Activated CD4-positive, CD25-positive, alpha-beta regulatory T cell treated with anti-CD3 and anti-CD28 coated beads, Interleukin-2, amount 50 U/mL, for 72 hours (primary cell): ENCODE results near the gene PRMT7.

Experiments used
- DNase-seq: peaks from one replicate; pipeline ENCODE4 v3.0.0; 2021

The PRMT7 gene

GRCh38 chr16:68313116-68313515 is 2.3 kb downstream of the PRMT7 start:
- no peak for DNase-seq

- no peak for DNase-seq
Observed at GRCh38 chr16:68319185-68319908, 8.5 kb downstream of the PRMT7 start.

GRCh38 chr16:68324336-68324735 is 13.5 kb downstream of the PRMT7 start:
- DNase-seq = no peak

- no peak for DNase-seq
Observed at GRCh38 chr16:68324780-68325357, 14.1 kb downstream of the PRMT7 start.

DNA sequence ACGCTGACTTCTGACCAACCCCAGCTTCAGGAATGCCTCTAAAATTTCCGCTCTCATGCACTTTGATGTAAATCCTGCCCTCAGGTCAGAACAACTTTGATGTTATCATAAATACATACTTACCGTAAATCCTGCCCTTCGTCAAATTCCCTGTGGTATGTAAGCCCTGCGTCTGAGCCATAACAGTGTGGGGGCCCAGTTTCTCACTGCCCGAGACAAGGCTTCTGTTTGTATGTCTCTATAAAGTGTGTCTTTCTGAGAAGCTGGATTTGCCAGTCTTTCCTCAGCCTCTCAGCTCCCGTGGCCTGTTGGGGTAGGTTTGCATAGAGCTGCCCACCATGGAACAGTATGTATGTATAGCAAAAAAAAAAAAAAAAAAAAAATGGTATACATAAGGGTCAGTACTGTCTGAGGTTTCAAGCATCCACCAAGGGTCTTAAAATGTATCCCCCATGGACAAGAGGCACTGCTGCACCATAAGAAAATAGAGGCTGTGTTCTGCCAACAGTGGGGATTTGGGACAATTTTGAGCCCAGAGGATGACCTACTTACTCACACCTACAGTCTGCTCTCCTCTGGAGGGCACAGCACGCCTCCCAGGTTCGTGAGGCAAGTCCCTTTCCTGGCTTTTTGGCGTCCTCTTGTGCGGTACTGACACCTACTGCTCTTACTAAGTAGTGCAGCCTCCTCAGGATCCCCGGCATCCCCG is 17.5 kb downstream of the PRMT7 start:
- DNase-seq = peak; percentile 75

DNA sequence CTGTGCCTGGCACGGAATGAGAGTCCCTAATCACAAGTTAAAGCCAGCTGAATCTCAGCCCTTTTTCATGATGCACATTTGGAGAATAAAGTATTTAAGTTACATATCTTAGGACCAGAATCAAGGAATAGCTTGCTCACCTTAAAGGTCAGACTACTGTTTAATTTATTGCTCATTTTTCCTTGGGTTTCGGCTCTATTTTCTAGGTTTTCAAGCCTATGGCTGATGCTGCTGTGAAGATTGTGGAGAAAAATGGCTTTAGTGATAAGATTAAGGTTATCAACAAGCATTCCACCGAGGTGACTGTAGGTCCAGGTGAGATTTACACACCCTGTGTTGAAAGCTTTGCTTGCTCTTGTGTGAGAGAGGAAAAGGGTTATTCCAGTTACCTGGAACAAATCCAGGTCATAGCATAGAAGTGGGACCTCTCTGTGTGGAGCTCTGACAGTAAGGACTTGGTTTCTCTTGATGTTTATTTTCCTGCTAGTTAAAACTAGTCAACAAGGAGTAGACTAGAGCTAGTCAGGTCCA is 18.1 kb downstream of the PRMT7 start:
- no peak for DNase-seq

GRCh38 chr16:68331879-68332410 is 21.1 kb downstream of the PRMT7 start:
- no peak for DNase-seq

- DNase-seq = no peak
Observed at GRCh38 chr16:68332411-68333121, 21.7 kb downstream of the PRMT7 start.

GRCh38 chr16:68335175-68335574 is 24.4 kb downstream of the PRMT7 start:
- no peak for DNase-seq

DNA sequence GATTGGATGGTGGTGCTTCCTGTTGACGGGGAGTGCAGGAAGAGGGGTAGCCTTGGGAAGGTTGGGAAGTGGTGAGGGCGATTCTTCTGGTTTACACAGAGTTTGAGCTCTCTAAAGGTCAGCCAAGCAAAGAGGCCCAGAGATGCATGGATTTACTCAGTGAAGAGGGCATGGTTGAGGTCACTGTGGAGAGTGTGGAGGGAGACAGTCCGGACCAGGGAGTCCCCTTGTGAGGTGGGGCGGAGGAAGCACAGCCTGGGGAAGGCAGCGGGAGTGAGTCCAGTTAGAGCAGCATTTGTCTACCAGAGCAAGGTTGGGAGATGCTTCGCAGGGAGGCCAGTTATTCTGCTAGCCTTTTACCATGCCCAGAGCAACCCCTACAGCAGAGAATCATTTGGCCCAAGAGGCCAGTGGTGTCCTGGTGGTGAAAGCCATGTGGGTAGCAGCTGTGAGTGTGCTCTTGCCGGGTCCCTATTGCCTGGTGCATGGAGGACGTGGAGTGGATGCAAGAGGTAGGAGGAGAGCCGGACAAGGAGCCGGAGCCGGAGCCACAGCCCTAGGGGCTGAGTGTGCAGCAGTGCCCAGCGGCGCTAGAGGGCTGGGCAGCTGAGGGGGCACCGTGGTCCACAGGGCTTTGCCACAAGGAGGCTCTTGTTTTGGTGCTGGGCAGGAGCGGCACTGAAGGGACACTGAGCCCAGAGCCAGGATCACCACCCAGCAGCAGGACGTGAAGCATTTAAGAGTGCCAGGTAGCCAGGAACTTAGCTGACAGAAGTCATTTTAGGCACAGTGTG is 27.7 kb downstream of the PRMT7 start:
- no peak for DNase-seq

DNA sequence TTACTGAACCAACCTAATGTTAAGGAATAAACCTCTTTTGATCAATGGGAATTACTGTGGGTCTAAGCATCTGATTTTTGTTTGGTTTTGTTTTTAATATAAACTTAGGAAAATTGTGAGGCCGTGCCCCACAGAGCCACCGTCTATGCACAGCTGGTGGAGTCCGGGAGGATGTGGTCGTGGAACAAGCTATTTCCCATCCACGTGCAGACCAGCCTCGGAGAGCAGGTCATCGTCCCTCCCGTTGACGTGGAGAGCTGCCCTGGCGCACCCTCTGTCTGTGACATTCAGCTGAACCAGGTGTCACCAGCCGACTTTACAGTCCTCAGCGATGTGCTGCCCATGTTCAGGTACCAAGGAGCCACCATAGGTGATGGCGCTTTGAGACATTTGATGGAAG is 28.4 kb downstream of the PRMT7 start:
- DNase-seq = no peak

DNA sequence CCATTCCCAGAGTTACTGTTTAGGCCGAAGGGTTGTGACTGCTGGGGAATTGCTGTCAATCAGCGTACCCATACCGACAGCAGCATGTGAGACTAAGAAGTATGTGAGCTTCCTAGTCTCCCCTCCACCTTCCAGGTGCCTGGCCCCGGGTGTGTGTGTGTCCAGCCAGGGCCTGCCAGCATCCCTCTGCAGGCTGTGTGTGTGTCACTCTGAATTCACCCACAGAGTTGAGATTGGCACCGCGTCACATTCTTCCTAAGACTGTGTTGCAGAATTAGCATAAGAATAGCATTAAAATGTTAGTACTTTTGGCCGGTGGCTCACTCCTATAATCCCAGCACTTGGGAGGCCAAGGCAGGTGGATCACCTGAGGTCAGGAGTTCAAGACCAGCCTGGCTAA is 31.8 kb downstream of the PRMT7 start:
- DNase-seq = no peak

DNA sequence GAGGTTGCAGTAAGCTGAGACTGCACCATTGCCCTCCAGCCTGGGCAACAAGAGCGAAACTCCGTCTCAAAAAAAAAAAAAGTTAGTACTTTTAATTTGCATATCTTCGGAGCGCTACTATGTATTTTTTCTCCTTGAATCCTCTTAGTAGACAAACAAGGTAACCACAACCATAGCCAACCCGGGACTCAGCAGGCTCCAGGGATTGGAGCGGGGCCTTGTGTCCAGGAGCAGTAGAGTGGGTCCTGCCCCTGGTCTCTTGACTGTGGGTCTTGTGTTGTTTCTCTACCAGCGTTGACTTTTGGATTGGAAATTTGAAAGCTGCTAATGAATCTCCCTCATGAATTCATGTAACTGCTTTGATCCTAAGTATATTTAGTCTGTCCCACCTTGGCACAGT is 32.3 kb downstream of the PRMT7 start:
- no peak for DNase-seq

- DNase-seq = no peak
Observed at GRCh38 chr16:68344252-68344651, 33.4 kb downstream of the PRMT7 start.

- DNase-seq = no peak
Observed at GRCh38 chr16:68345351-68345810, 34.6 kb downstream of the PRMT7 start.

DNA sequence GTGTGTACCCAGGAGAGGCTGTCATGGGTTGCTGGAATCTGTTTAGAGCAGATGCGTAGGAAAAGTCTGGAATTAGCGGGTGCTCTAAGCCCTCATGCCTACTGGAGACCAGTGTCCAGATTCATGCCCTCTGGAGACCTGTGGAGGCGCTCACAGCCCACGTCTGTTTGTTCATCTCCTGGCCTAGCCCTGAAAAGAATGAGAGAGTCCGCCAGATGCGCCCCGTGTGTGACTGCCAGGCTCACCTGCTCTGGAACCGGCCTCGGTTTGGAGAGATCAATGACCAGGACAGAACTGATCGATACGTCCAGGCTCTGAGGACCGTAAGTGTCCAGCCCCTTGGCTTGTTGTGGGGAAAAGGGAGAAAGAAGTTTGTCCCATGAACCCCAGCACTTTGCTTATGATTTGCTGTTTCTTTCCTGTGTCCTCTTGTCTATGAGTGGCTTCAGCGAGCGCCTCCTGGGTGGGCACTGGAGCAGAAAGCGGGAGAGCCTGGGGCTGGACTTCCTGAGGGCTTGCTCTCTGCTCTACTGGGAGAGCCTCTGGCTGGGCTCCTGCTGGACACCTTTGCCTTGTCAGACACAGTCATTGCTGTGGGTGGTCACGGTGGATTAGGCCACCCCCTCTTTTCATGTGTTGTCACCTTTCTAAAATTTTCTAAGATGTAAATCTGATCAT is 35.3 kb downstream of the PRMT7 start:
- no peak for DNase-seq

DNA sequence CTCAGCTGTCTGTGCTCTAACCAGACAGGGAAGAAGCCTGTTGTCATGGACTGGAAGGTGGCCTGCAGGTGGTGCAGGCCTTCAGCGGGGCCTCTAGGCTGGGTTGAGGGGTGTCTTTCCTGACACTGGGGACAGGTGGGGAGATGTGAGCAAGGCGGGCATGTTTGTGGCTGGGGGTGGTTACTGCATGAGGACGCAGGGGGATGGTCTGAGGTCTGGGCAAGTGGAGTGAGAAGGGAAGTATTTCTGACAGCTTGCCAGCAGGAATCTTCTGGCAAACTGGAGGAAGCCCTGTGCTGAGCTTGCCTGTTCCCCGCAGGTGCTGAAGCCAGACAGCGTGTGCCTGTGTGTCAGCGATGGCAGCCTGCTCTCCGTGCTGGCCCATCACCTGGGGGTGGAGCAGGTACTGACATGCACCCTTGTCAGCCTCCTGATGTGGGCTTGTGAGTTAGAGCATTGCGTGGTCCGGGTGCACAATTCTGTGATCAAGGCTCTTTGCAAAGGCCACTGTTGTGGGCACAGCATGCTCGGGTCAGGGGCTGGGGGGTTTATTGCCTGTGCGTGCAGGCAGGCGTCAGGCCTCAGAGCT is 36.2 kb downstream of the PRMT7 start:
- DNase-seq = no peak

GRCh38 chr16:68347605-68348004 is 36.8 kb downstream of the PRMT7 start:
- DNase-seq = no peak

DNA sequence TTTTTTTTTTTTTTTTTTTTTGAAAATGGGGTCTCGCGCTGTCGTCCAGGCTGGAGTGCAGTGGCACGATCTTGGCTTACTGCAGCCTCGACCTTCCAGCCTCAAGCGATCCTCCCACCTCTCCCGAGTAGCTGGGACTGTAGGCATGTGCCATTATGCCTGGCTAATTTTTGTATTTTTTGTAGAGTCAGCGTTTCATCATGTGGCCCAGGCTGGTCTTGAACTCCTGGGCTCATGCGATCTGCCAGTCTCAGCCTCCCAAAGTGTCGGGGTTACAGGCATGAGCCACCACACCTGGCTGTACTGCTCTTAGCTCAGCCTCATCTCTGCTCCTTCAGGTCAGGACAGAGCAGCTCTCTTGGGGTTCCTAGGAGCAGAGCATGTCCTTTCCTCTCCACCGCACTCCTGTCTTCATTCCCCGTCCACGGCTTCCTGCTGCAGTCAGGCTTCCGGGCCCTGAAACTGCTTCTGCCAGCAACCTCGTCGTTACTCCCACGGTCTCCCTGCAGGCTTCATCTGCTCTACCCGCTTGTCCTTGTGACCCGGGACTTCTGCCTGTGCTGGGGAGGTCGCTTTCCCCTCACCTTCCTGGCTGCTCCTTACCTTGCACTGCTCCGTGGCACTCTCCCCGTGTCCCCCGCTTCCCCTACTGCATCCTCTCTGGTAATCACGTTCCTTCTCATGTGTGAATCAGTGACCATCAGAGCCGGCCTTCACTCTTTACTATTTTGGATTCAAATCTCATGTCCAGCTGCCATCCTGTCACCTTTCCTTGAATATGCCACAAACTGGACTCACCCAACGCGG is 38.0 kb downstream of the PRMT7 start:
- DNase-seq = no peak

DNA sequence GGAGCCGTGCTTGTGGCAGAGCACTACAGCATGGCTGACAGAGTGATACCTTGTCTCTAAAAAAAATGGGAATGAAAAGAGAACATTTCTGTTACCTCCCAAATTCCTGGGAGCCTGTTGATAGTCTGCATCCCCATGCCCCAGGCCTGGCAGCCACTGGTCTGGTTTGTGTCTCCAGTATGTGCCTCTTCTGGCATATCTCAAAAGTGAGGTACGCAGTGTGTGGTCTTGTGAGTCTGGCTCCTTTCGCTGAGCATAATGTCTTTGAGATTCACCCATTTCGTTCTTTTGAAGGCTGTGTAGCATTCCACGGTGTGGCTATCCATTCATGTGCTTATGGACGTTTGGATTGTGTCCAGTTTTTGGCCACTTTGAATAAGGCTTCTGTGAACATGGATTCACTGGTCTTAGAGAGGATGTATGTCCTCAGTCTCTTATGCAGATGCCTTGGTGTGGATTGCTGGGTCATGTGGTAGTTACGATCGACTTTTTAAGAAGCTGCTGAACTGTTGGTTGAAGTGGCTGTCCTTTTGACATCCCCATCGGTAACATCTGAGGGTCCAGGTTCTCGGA is 39.1 kb downstream of the PRMT7 start:
- DNase-seq = no peak
